ENCODE measurements around the gene CKAP2L. TPM values are rescaled to one million over a fixed set of nuclear protein-coding genes. Genes with fewer than 3 reads are reported as not detected.
A peak's percentile ranks its signal among the peaks of the same experiment; 100 is the strongest.

Gene CKAP2L
- total RNA-seq, 1 donor from 2014 or later: 1.3 TPM

- DNase-seq (ENCODE audit: missing footprints) (no peak), ATAC-seq (no peak)
- intact Hi-C loops (cut with DNase I): no loop called here
Observed at GRCh38 chr2:112694182-112694581, 70.2 kb downstream of the CKAP2L start.

GRCh38 chr2:112693596-112693995 lies 70.8 kb downstream of the CKAP2L start:
- no peak for DNase-seq (ENCODE audit: missing footprints)
- intact Hi-C loops (cut with DNase I): no loop called here

GRCh38 chr2:112692918-112693317 lies 71.5 kb downstream of the CKAP2L start:
- intact Hi-C loops (cut with DNase I): no loop called here

More at GRCh38 chr2:112693596-112693995, 70.8 kb downstream of the CKAP2L start:
- ATAC-seq: no peak

GRCh38 chr2:112692495-112692911 lies 71.9 kb downstream of the CKAP2L start:
- ATAC-seq: peak; percentile 58
- intact Hi-C loops (cut with DNase I): no loop called here
- no peak for DNase-seq (ENCODE audit: missing footprints)

More at GRCh38 chr2:112692918-112693317, 71.5 kb downstream of the CKAP2L start:
- ATAC-seq: no peak
- no peak for DNase-seq (ENCODE audit: missing footprints)

- DNase-seq (ENCODE audit: missing footprints) (no peak), ATAC-seq (no peak)
- intact Hi-C loops (cut with DNase I): loop anchor here (1.0 kb wide), 1 partner anchor 66 kb away; no protein-coding TSS in a partner anchor
Observed at GRCh38 chr2:112691881-112692281, 72.5 kb downstream of the CKAP2L start.

GRCh38 chr2:112690853-112691401 lies 73.5 kb downstream of the CKAP2L start:
- intact Hi-C loops (cut with DNase I): loop anchor here (1.0 kb wide), 1 partner anchor 65 kb away; no protein-coding TSS in a partner anchor
- ATAC-seq: peak; percentile 66
- DNase-seq (ENCODE audit: missing footprints): peak; percentile 80

- no peak for ATAC-seq
- intact Hi-C loops (cut with DNase I): no loop called here
- DNase-seq (ENCODE audit: missing footprints): no peak
Observed at GRCh38 chr2:112688086-112688880, 76.1 kb downstream of the CKAP2L start.

- intact Hi-C loops (cut with DNase I): no loop called here
- no peak for ATAC-seq
- no peak for DNase-seq (ENCODE audit: missing footprints)
Observed at GRCh38 chr2:112687522-112687921, 76.9 kb downstream of the CKAP2L start.

Other genes with a start within 250 kb of the CKAP2L start
- gene POLR1B, start 222.1 kb downstream of the CKAP2L start, total RNA-seq: 9.7 TPM
- gene CHCHD5, start 180.0 kb downstream of the CKAP2L start, total RNA-seq: 20.8 TPM
- gene SLC20A1, start 118.7 kb downstream of the CKAP2L start, total RNA-seq: 10.2 TPM
- not detected for gene NT5DC4, start 43.6 kb downstream of the CKAP2L start, total RNA-seq
- not detected for gene IL1A, start 19.9 kb upstream of the CKAP2L start, total RNA-seq
- gene IL1B, start 72.2 kb upstream of the CKAP2L start, total RNA-seq: not detected
- not detected for gene IL37, start 146.6 kb upstream of the CKAP2L start, total RNA-seq
- gene IL36G, start 213.4 kb upstream of the CKAP2L start, total RNA-seq: not detected
- not detected for gene IL36A, start 240.8 kb upstream of the CKAP2L start, total RNA-seq

Data from Right ventricle myocardium inferior (tissue), 1 donor.